Endothelial cell of umbilical vein (primary cell): ENCODE results near the gene ATP10B. TPM values are rescaled to one million over a fixed set of nuclear protein-coding genes. Genes with fewer than 3 reads are reported as not detected.

Source experiments
- BruUV-seq: library from RNA; stranded (reverse); fragments of 400-500 nt; replicated peaks from 2 replicates; lab custom pipeline; 2021; lab: Mats Ljungman, UMichigan
- CTCF ChIA-PET: fragments of 300-600, 350-600 bp; sonication (Branson Sonifier 250); formaldehyde crosslinking; loops from one replicate; lab custom pipeline; 2021; ENCODE audit warnings: antibody characterized with exemption, inconsistent platforms; lab: Charles Lee
- POLR2A ChIA-PET: fragments of 300-600, 350-600 bp; sonication (Branson Sonifier 250); formaldehyde crosslinking; loops from one replicate; lab custom pipeline; 2021; ENCODE audit warnings: antibody characterized with exemption, inconsistent platforms; lab: Charles Lee
- DNase-seq: peaks from one replicate; pipeline ENCODE4 v3.0.0-alpha.2; 2011; ENCODE audit warnings: low read depth, low spot score
- FAIRE-seq: peaks from 2 replicates; lab custom pipeline; 2011; peaks lifted over from hg19 to GRCh38; lab: Jason Lieb, UNC
- H2AFZ ChIP-seq: 2 replicates; pipeline ENCODE4 v1.6.0; 2012; ENCODE audit warnings: low read depth, low read length, control low read depth, inconsistent platforms
- H3K27ac ChIP-seq: 2 replicates; pipeline ENCODE4 v1.5.1; 2011; ENCODE audit warnings: low read depth, mild to moderate bottlenecking, control low read depth, low read length, moderate library complexity; ENCODE audit not compliant: insufficient read depth
- H3K27me3 ChIP-seq, 2 experiments: 2 replicates each; pipeline versions ENCODE4 v1.6.0 to v1.6.1; 2011; ENCODE audit warnings: low read length in 2 of 2, mixed read lengths in 1 of 2; ENCODE audit not compliant: control insufficient read depth in 2 of 2, insufficient read depth in 2 of 2
- H3K36me3 ChIP-seq, 2 experiments: 2 replicates in 1 of 2; 3 replicates in 1 of 2; pipeline ENCODE4 v1.5.1; 2011; ENCODE audit warnings: low read length in 2 of 2, mild to moderate bottlenecking in 1 of 2, moderate library complexity in 1 of 2; ENCODE audit not compliant: control insufficient read depth in 2 of 2, insufficient read depth in 2 of 2; ENCODE audit errors: extremely low read depth in 1 of 2
- H3K4me1 ChIP-seq: 3 replicates; pipeline ENCODE4 v1.5.1; 2011; ENCODE audit warnings: mild to moderate bottlenecking, low read length; ENCODE audit not compliant: control insufficient read depth, insufficient read depth; ENCODE audit errors: extremely low read depth
- H3K4me2 ChIP-seq: 2 replicates; pipeline ENCODE4 v1.6.1; 2011; ENCODE audit warnings: low read length, control low read depth, mixed read lengths; ENCODE audit not compliant: insufficient read depth
- H3K4me3 ChIP-seq, 3 experiments: fragments of 200-600 bp in 1 of 3; sonication (generic), shearing (Covaris generic) in 1 of 3; replicated peaks in 1 of 3; 2 replicates each; pipeline ENCODE4 v1.5.1; 2011 to 2016; ENCODE audit warnings: control low read depth in 3 of 3, low read length in 3 of 3, mild to moderate bottlenecking in 2 of 3, inconsistent platforms in 1 of 3, low read depth in 1 of 3, moderate library complexity in 1 of 3; ENCODE audit not compliant: insufficient read depth in 1 of 3
- H3K79me2 ChIP-seq: 2 replicates; pipeline ENCODE4 v1.6.0; 2012; ENCODE audit warnings: low read length, inconsistent platforms; ENCODE audit not compliant: control insufficient read depth, insufficient read depth
- H3K9ac ChIP-seq: replicated peaks from 2 replicates; pipeline ENCODE3; 2011; ENCODE audit warnings: low read length, control low read depth; ENCODE audit not compliant: insufficient read depth; ENCODE audit errors: extremely low read depth
- H3K9me1 ChIP-seq: replicated peaks from 3 replicates; pipeline ENCODE4 v1.6.0; 2011; ENCODE audit warnings: mild to moderate bottlenecking, low read length; ENCODE audit not compliant: control insufficient read depth, insufficient read depth; ENCODE audit errors: extremely low read depth
- H3K9me3 ChIP-seq: replicated peaks from 2 replicates; pipeline ENCODE4 v1.5.1; 2012; ENCODE audit warnings: low read length, inconsistent platforms; ENCODE audit not compliant: control insufficient read depth, insufficient read depth
- H4K20me1 ChIP-seq: replicated peaks from 2 replicates; pipeline ENCODE3; 2011; ENCODE audit warnings: mild to moderate bottlenecking, low read length; ENCODE audit not compliant: control insufficient read depth, insufficient read depth; ENCODE audit errors: extremely low read depth
- CTCF ChIP-seq, 2 donors: IDR thresholded peaks; 1 replicate in 1 of 2; 2 replicates in 1 of 2; pipeline ENCODE4 v1.5.1; 2011; ENCODE audit warnings: low read length in 2 of 2, mild to moderate bottlenecking in 2 of 2, moderate library complexity in 2 of 2, control low read depth in 1 of 2, inconsistent platforms in 1 of 2, low read depth in 1 of 2; ENCODE audit not compliant: insufficient read depth in 1 of 2; ENCODE audit errors: extremely low read depth in 1 of 2
- EZH2 ChIP-seq: IDR thresholded peaks from 2 replicates; pipeline ENCODE4 v1.6.1; 2012; ENCODE audit warnings: borderline replicate concordance, low read depth, mild to moderate bottlenecking, moderate library complexity, low read length, inconsistent platforms; ENCODE audit not compliant: severe bottlenecking
- FOS ChIP-seq: IDR thresholded peaks from 2 replicates; pipeline ENCODE4 v1.6.1; 2011; ENCODE audit warnings: mild to moderate bottlenecking, low read length, moderate library complexity, borderline replicate concordance; ENCODE audit not compliant: insufficient read depth
- GATA2 ChIP-seq: IDR thresholded peaks from 2 replicates; pipeline ENCODE4 v1.7.0; 2011; ENCODE audit warnings: low read depth, mild to moderate bottlenecking, moderate library complexity, mixed read lengths, low read length; ENCODE audit not compliant: insufficient read length, insufficient read depth
- JUN ChIP-seq: IDR thresholded peaks from 2 replicates; pipeline ENCODE4 v1.6.1; 2011; ENCODE audit warnings: borderline replicate concordance, low read depth; ENCODE audit not compliant: insufficient read length, insufficient read depth
- MYC ChIP-seq: IDR thresholded peaks from one replicate; pipeline ENCODE4 v1.6.1; 2011; ENCODE audit warnings: mild to moderate bottlenecking, low read depth, low read length
- POLR2A ChIP-seq: IDR thresholded peaks from 2 replicates; pipeline ENCODE4 v1.6.1; 2012; ENCODE audit warnings: low read depth, mild to moderate bottlenecking, control low read depth, low read length
- POLR2AphosphoS5 ChIP-seq: IDR thresholded peaks from 2 replicates; pipeline ENCODE4 v1.6.1; 2012; ENCODE audit warnings: low read depth, mild to moderate bottlenecking, control low read depth, low read length, moderate library complexity; ENCODE audit not compliant: insufficient read depth
- dilution Hi-C: fragments of 300-500 bp; cut with MboI; formaldehyde crosslinking; loops from one replicate; pipeline ENCODE4 v1.15.0; 2019; ENCODE audit warnings: low sequenced_read_pairs; ENCODE audit not compliant: extremely low pct_ligation_motif_present
- intact Hi-C: fragments of 100-400 bp; cut with micrococcal nuclease; formaldehyde crosslinking; loops from one replicate; pipeline ENCODE4 v1.10.0; 2022
- polyA plus RNA-seq, 4 experiments: library from polyadenylated mRNA; depleted of rRNA in 3 of 4; stranded (reverse) in 3 of 4; unstranded in 1 of 4; fragments of >200 nt; gene quantifications; 2 replicates each; pipeline versions ENCODE4 v1.2.1 to v1.2.3, GENCODE V29; 2011 to 2012; ENCODE audit warnings: missing spikeins in 1 of 4
- total RNA-seq: library from RNA; stranded (reverse); gene quantifications from 2 replicates; pipeline ENCODE4 v1.2.3, GENCODE V29; 2021
- TF ChIP-seq, protein P1 (sequence below): IDR thresholded peaks from 2 replicates; pipeline ENCODE4 v1.6.1; 2011; ENCODE audit not compliant: insufficient read depth, insufficient read length

The ATP10B gene
- total and polyA plus RNA-seq, 2 donors (not counting 3 experiments of a cell fraction or from before 2014, with no cell fraction given): not detected

DNA sequence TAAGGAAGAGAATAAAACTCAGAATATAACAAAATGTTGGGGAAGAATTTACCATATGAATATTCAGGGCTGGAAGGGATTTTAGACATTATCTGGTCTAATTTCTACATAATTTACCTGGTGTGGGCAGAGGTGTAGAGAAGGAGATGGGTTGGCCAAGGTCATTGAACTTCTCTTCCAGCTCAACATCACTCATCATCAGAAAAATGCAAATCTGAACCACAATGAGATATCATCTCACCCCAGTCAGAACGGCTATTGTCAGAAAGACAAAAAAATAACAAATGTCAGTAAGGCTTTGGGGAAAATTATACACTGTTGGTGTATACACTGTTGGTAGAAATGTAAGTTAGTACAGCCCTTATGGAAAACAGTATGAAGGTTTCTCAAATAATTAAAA is 308.6 kb downstream of the ATP10B start:
- POLR2A ChIA-PET: no interaction called here
- H3K9me1 ChIP-seq: no peaks in the 10 kb centered on the region
- no peak overlapping the region for H2AFZ ChIP-seq

More for the DNA sequence above, 308.6 kb downstream of the ATP10B start:
- Histone ChIP-seq H3K36me3 (no peaks in the 10 kb centered on the region), H3K27me3 (no peaks in the 10 kb centered on the region), H3K27ac (no peak overlapping the region), H3K9ac (no peak overlapping the region), H3K4me3 (no peak overlapping the region), H4K20me1 (no peaks in the 10 kb centered on the region), H3K9me3 (no peaks in the 10 kb centered on the region), H3K4me1 (no peaks in the 10 kb centered on the region), H3K79me2 (no peaks in the 10 kb centered on the region), H3K4me2 (no peak overlapping the region)
- TF ChIP-seq CTCF (IDR thresholded peaks at IDR 0.05; ENCODE audit: extremely low read depth in 1 of 2, insufficient read depth in 1 of 2, low read depth in 1 of 2, low read length in 2 of 2): no peak
- TF ChIP-seq MYC: no peak
- TF ChIP-seq JUN: no peak
- TF ChIP-seq, protein P1, sequence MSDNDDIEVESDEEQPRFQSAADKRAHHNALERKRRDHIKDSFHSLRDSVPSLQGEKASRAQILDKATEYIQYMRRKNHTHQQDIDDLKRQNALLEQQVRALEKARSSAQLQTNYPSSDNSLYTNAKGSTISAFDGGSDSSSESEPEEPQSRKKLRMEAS: no peak
- TF ChIP-seq POLR2A: no peak
- TF ChIP-seq GATA2: no peak
- no peak for TF ChIP-seq POLR2AphosphoS5
- TF ChIP-seq EZH2: no peak
- TF ChIP-seq FOS: no peak
- FAIRE-seq: no peak
- dilution Hi-C loops (no loop called here), intact Hi-C loops (no loop called here)
- CTCF ChIA-PET: no interaction called here
- no TSS peak for BruUV-seq
- no peak for DNase-seq
